HCT116 (cell line): ENCODE results near the gene RAB31. TPM values are rescaled to one million over a fixed set of nuclear protein-coding genes. Genes with fewer than 3 reads are reported as not detected.
A peak's percentile ranks its signal among the peaks of the same experiment; 100 is the strongest.

Source experiments
- ATAC-seq: fragments of 200-7000 bp; cut with Tn5 transposase; 2 replicates; pipeline ENCODE4 v1.9.1; 2020; ENCODE audit warnings: mild to moderate bottlenecking, moderate library complexity
- BruUV-seq: library from RNA; stranded (reverse); fragments of 400-500 nt; replicated peaks from 2 replicates; lab custom pipeline; 2021; lab: Mats Ljungman, UMichigan
- CTCF ChIA-PET: fragments of 300-600 bp; sonication (Branson Sonifier 250); formaldehyde crosslinking; loops from one replicate; lab custom pipeline; 2021; ENCODE audit warnings: antibody characterized with exemption; lab: Charles Lee
- POLR2A ChIA-PET: fragments of 300-600, 350-600 bp; sonication (Branson Sonifier 250); formaldehyde crosslinking; loops from one replicate; lab custom pipeline; 2021; ENCODE audit warnings: antibody characterized with exemption; lab: Charles Lee
- RAD21 ChIA-PET, 2 experiments: fragments of 300-600 bp; sonication (Branson Sonifier 250); formaldehyde crosslinking; loops; one replicate each; lab custom pipeline; 2023; ENCODE audit warnings: low total read pairs in 2 of 2; ENCODE audit not compliant: uncharacterized antibody in 2 of 2, unreplicated experiment in 2 of 2, low non-redundant PET in 1 of 2; lab: Charles Lee
- DNase-seq: peaks from one replicate; pipeline ENCODE4 v3.0.0-alpha.2; 2010; ENCODE audit warnings: low read depth, low spot score
- H2AFZ ChIP-seq: fragments of 200-600 bp; shearing (Covaris generic), sonication (generic); 2 replicates; pipeline ENCODE4 v1.6.1; 2017; ENCODE audit warnings: low read depth, mixed run types, mixed read lengths, antibody characterized with exemption, low read length; ENCODE audit not compliant: poor library complexity, severe bottlenecking
- H3K27ac ChIP-seq: 2 replicates; pipeline ENCODE4 v1.5.1; 2012; ENCODE audit warnings: low read depth, low read length
- H3K27me3 ChIP-seq: fragments of 200-600 bp; sonication (generic); 2 replicates; pipeline ENCODE4 v1.6.1; 2016; ENCODE audit warnings: mixed run types, low read length, mixed read lengths; ENCODE audit not compliant: insufficient read depth
- H3K36me3 ChIP-seq, 2 experiments: fragments of 200-500 bp in 1 of 2; fragments of 200-600 bp in 1 of 2; sonication (Bioruptor generic) in 1 of 2; sonication (generic) in 1 of 2; 2 replicates each; pipeline versions ENCODE4 v1.5.1 to v1.6.1; 2014 to 2016; ENCODE audit warnings: low read length in 2 of 2, inconsistent platforms in 1 of 2, mixed read lengths in 1 of 2, mixed run types in 1 of 2; ENCODE audit not compliant: insufficient read depth in 2 of 2, control insufficient read depth in 1 of 2
- H3K4me1 ChIP-seq, 2 experiments: fragments of 200-600 bp in 1 of 2; sonication (generic) in 1 of 2; 2 replicates each; pipeline versions ENCODE4 v1.5.1 to v1.6.1; 2012 to 2017; ENCODE audit warnings: low read length in 2 of 2, inconsistent platforms in 1 of 2, mild to moderate bottlenecking in 1 of 2, mixed read lengths in 1 of 2, mixed run types in 1 of 2, moderate library complexity in 1 of 2; ENCODE audit not compliant: insufficient read depth in 2 of 2, control insufficient read depth in 1 of 2
- H3K4me2 ChIP-seq: fragments of 200-600 bp; sonication (generic); 2 replicates; pipeline ENCODE4 v1.6.1; 2017; ENCODE audit warnings: mixed run types, low read length, mixed read lengths
- H3K4me3 ChIP-seq, 2 experiments: fragments of 200-600 bp in 1 of 2; sonication (generic) in 1 of 2; replicated peaks in 1 of 2; 2 replicates each; pipeline ENCODE4 v1.5.1; 2011 to 2016; ENCODE audit warnings: low read length in 2 of 2, control low read depth in 1 of 2, low read depth in 1 of 2, mild to moderate bottlenecking in 1 of 2, mixed read lengths in 1 of 2, mixed run types in 1 of 2
- H3K79me2 ChIP-seq: fragments of 200-600 bp; sonication (generic); 2 replicates; pipeline ENCODE4 v1.6.1; 2017; ENCODE audit warnings: mild to moderate bottlenecking, mixed run types, low read length, moderate library complexity, mixed read lengths; ENCODE audit not compliant: insufficient read depth
- H3K9ac ChIP-seq: fragments of 200-600 bp; sonication (generic); 2 replicates; pipeline ENCODE4 v1.6.1; 2016; ENCODE audit warnings: low read length, mixed read lengths
- H3K9me2 ChIP-seq: fragments of 200-600 bp; sonication (generic), shearing (Covaris generic); 2 replicates; pipeline ENCODE4 v1.6.1; 2017; ENCODE audit warnings: mixed run types, mild to moderate bottlenecking, moderate library complexity; ENCODE audit not compliant: insufficient read depth
- H3K9me3 ChIP-seq, 2 experiments: fragments of 200-500 bp in 1 of 2; fragments of 200-600 bp in 1 of 2; sonication (Bioruptor generic) in 1 of 2; sonication (generic) in 1 of 2; 2 replicates each; pipeline ENCODE4 v1.6.1; 2014 to 2017; ENCODE audit warnings: low read length in 2 of 2, mixed read lengths in 2 of 2, inconsistent platforms in 1 of 2, low read depth in 1 of 2, mild to moderate bottlenecking in 1 of 2, mixed run types in 1 of 2, moderate library complexity in 1 of 2; ENCODE audit not compliant: control insufficient read depth in 1 of 2, insufficient read depth in 1 of 2
- H4K20me1 ChIP-seq: fragments of 200-600 bp; sonication (generic), shearing (Covaris generic); 2 replicates; pipeline ENCODE4 v1.6.1; 2017; ENCODE audit warnings: mixed run types, mild to moderate bottlenecking, moderate library complexity; ENCODE audit not compliant: insufficient read depth
- CBX3 ChIP-seq: IDR thresholded peaks from 2 replicates; pipeline ENCODE4 v1.6.1; 2012; ENCODE audit warnings: low read depth
- EGR1 ChIP-seq: IDR thresholded peaks from 2 replicates; pipeline ENCODE4 v1.6.1; 2012; ENCODE audit warnings: low read depth
- FOSL1 ChIP-seq: IDR thresholded peaks from 2 replicates; pipeline ENCODE4 v1.6.1; 2012; ENCODE audit warnings: low read depth
- RAD21 ChIP-seq: IDR thresholded peaks from 2 replicates; pipeline ENCODE4 v1.6.1; 2012; ENCODE audit warnings: low read depth, mild to moderate bottlenecking
- SIN3A ChIP-seq: IDR thresholded peaks from 2 replicates; pipeline ENCODE4 v1.6.1; 2012; ENCODE audit warnings: low read depth
- SP1 ChIP-seq: IDR thresholded peaks from 2 replicates; pipeline ENCODE4 v1.6.1; 2012; ENCODE audit warnings: low read depth
- intact Hi-C: fragments of 100-400 bp; cut with micrococcal nuclease; formaldehyde crosslinking; loops from 2 replicates; pipeline ENCODE4 v1.10.0; 2022
- total RNA-seq: library from RNA; stranded (reverse); gene quantifications from one replicate; pipeline ENCODE4 v1.2.1, GENCODE V29; 2021; ENCODE audit not compliant: unreplicated experiment
- TF ChIP-seq, protein P1 (sequence below), 3 experiments: fragments of 200-600 bp in 1 of 3; sonication (generic) in 1 of 3; IDR thresholded peaks in 2 of 3; conservative IDR thresholded peaks in 1 of 3; 2 replicates each; pipeline ENCODE4 v1.5.1; 2012 to 2017; ENCODE audit warnings: low read depth in 2 of 3, low read length in 2 of 3, antibody characterized with exemption in 1 of 3, borderline replicate concordance in 1 of 3, control low read depth in 1 of 3, mild to moderate bottlenecking in 1 of 3, mixed read lengths in 1 of 3, mixed run types in 1 of 3, moderate library complexity in 1 of 3; ENCODE audit not compliant: insufficient read depth in 1 of 3

The RAB31 gene
- total RNA-seq, 1 experiment from 2014 or later = 46.9 TPM

DNA sequence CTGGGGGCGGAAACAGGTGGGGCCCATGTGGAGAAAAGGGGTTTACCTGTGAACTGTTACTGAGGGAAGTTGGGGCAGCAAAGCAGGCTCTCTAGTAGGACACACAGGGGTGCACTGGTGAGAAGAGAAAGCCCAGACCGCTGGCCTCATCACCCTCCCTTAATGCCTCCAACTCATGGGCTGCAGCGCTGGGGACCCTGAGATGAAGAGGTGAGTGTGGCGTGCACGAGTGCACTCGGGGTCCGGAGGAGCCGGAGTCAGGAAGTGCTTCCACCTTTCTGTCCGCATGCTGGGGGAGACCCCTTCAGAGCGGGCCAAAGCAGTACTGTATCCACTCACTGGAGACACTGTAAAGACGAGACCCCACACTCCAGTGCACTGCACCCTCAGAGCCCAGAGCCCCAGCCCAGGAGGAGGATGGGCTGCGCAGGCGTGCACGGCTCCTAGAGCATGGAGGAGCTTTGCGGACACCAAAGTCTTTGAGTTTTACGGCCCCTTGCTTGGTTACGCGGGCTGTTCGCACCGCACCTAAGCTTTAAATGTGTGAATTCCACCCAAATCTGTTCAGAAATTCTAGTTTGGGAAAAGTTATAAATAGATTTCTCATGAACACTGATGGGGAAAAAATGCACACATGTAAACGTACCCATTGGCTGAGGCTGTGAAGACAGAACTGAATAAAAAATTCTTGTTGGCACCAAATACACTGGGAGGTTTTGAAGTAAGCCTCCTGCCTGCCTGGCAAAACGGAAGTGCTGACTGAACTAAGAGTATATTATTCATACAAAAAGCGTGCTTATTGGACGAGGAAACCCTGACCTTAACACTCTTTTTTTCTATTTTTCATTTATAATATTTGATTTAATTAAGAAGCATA is 48.4 kb upstream of the RAB31 start:
- no peak for TF ChIP-seq CBX3
- no peak for TF ChIP-seq EGR1
- no peak for TF ChIP-seq FOSL1
- TF ChIP-seq SP1 = no peak
- TF ChIP-seq, protein P1, sequence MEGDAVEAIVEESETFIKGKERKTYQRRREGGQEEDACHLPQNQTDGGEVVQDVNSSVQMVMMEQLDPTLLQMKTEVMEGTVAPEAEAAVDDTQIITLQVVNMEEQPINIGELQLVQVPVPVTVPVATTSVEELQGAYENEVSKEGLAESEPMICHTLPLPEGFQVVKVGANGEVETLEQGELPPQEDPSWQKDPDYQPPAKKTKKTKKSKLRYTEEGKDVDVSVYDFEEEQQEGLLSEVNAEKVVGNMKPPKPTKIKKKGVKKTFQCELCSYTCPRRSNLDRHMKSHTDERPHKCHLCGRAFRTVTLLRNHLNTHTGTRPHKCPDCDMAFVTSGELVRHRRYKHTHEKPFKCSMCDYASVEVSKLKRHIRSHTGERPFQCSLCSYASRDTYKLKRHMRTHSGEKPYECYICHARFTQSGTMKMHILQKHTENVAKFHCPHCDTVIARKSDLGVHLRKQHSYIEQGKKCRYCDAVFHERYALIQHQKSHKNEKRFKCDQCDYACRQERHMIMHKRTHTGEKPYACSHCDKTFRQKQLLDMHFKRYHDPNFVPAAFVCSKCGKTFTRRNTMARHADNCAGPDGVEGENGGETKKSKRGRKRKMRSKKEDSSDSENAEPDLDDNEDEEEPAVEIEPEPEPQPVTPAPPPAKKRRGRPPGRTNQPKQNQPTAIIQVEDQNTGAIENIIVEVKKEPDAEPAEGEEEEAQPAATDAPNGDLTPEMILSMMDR (IDR thresholded peaks at IDR 0.05 in 2 of 3, conservative IDR thresholded peaks at IDR 0.05 in 1 of 3; ENCODE audit: borderline replicate concordance in 1 of 3, insufficient read depth in 1 of 3, low read depth in 2 of 3, low read length in 2 of 3) = no peak
- H3K79me2 ChIP-seq = no peaks in the 10 kb centered on the region
- no peak overlapping the region for H3K4me3 ChIP-seq
- no TSS peak for BruUV-seq
- RAD21 ChIA-PET = no interaction called here
- no peak overlapping the region for H3K9ac ChIP-seq
- peaks cover 0 to 24% of the 10 kb centered on the region in 2 experiments; a peak in 2 of 4 replicates for H3K4me1 ChIP-seq
- no peak overlapping the region for H3K4me2 ChIP-seq
- no peaks in the 10 kb centered on the region for H3K9me2 ChIP-seq
- DNase-seq (no peak), ATAC-seq (no peak)
- intact Hi-C loops = no loop called here
- CTCF ChIA-PET = no interaction called here
- H3K36me3 ChIP-seq = no peaks in the 10 kb centered on the region
- no peaks in the 10 kb centered on the region for H3K9me3 ChIP-seq
- H3K27me3 ChIP-seq = no peaks in the 10 kb centered on the region
- H4K20me1 ChIP-seq = no peaks in the 10 kb centered on the region
- H3K27ac ChIP-seq = no peak overlapping the region
- POLR2A ChIA-PET = no interaction called here
- no peak overlapping the region for H2AFZ ChIP-seq

DNA sequence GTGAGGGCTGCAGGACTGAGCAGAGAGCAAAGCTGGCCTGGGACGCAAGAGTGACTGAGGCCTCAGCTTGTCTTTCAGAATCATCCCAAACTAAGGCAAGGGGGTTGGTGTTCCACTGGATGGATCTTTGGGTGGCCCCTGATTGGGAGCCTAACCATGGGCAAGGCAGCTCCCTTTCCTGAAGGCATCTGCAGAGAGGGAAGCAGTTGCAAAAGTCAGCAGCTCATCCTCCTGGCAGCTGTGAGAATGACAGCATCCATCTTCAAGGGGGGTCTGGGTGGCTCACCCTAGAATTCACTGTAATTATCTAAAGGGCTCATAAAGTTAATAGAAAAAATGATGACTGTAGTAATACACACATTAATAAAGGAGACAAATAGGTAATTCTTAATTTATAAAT is 46.5 kb upstream of the RAB31 start:
- no peak overlapping the region for H3K9ac ChIP-seq
- H3K36me3 ChIP-seq = no peaks in the 10 kb centered on the region
- no peak overlapping the region for H3K4me2 ChIP-seq
- POLR2A ChIA-PET = no interaction called here
- H3K4me3 ChIP-seq = no peak overlapping the region
- intact Hi-C loops = no loop called here
- no peaks in the 10 kb centered on the region for H3K9me2 ChIP-seq
- H3K27me3 ChIP-seq = no peaks in the 10 kb centered on the region
- TF ChIP-seq SIN3A (no peak), RAD21 (peak; percentile 50; the same call in 1 of the 2 replicates)
- TF ChIP-seq, protein P1 (IDR thresholded peaks at IDR 0.05 in 2 of 3, conservative IDR thresholded peaks at IDR 0.05 in 1 of 3; ENCODE audit: borderline replicate concordance in 1 of 3, insufficient read depth in 1 of 3, low read depth in 2 of 3, low read length in 2 of 3) = peak; percentile 9 to 38 (median 14); a peak in 2 of 6 replicates
- TF ChIP-seq, all 23 proteins: peak for 2
- H3K27ac ChIP-seq = no peak overlapping the region
- H3K9me3 ChIP-seq = no peaks in the 10 kb centered on the region
- no peak overlapping the region for H2AFZ ChIP-seq
- no peaks in the 10 kb centered on the region for H4K20me1 ChIP-seq
- peak; percentile 34; the same call in 1 of the 2 replicates for ATAC-seq
- ChIA-PET CTCF (interaction anchor here (1.2 to 1.8 kb wide), 3 partner anchors 11 to 49 kb away, joined by 3 to 6 read pairs (median 5); no protein-coding TSS in a partner anchor), RAD21 (no interaction called here)
- H3K4me1 ChIP-seq = peaks cover 0 to 24% of the 10 kb centered on the region in 2 experiments; a peak in 2 of 4 replicates
- no TSS peak for BruUV-seq
- H3K79me2 ChIP-seq = no peaks in the 10 kb centered on the region
- DNase-seq = no peak
